Subcutaneous abdominal adipose tissue (tissue), 5 donors: ENCODE data around the gene TMPRSS4.

Experiments
- H3K27ac ChIP-seq: one replicate; pipeline ENCODE4 v1.7.0; 2013; ENCODE audit warnings: low read depth, mild to moderate bottlenecking, inconsistent platforms, low read length, moderate library complexity
- H3K27me3 ChIP-seq, 5 donors: one replicate each; pipeline ENCODE4 v1.7.0; 2013; ENCODE audit warnings: low read length in 5 of 5, inconsistent platforms in 1 of 5; ENCODE audit not compliant: control insufficient read depth in 5 of 5, insufficient read depth in 4 of 5
- H3K36me3 ChIP-seq, 5 donors: one replicate each; pipeline ENCODE4 v1.7.0; 2013; ENCODE audit warnings: low read length in 5 of 5; ENCODE audit not compliant: control insufficient read depth in 5 of 5, insufficient read depth in 5 of 5
- H3K4me1 ChIP-seq, 5 donors: one replicate each; pipeline ENCODE4 v1.7.0; 2013; ENCODE audit warnings: low read length in 5 of 5, mild to moderate bottlenecking in 3 of 5, moderate library complexity in 1 of 5; ENCODE audit not compliant: control insufficient read depth in 5 of 5, insufficient read depth in 5 of 5
- H3K4me3 ChIP-seq, 5 donors: one replicate each; pipeline ENCODE4 v1.7.0; 2013; ENCODE audit warnings: low read length in 5 of 5, low read depth in 1 of 5
- H3K9ac ChIP-seq, 5 donors: one replicate each; pipeline ENCODE4 v1.7.0; 2013; ENCODE audit warnings: low read length in 5 of 5, mild to moderate bottlenecking in 4 of 5, moderate library complexity in 3 of 5
- H3K9me3 ChIP-seq, 5 donors: one replicate each; pipeline ENCODE4 v1.7.0; 2013; ENCODE audit warnings: low read length in 5 of 5; ENCODE audit not compliant: control insufficient read depth in 5 of 5
- donor health status: healthy.
- donor health status: healthy.
- donor health status: healthy.
- donor health status: healthy.
- donor health status: healthy.

TMPRSS4 gene

GRCh38 chr11:118088531-118088930 lies 11.7 kb downstream of the TMPRSS4 start:
- Histone ChIP-seq H3K27ac (no peak overlapping the region), H3K36me3 (no peaks in the 10 kb centered on the region), H3K9ac (no peak overlapping the region), H3K9me3 (peaks cover 0 to 9% (median 0%) of the 10 kb centered on the region in 5 donors), H3K4me3 (no peak overlapping the region), H3K4me1 (peaks cover 4 to 35% (median 23%) of the 10 kb centered on the region in 5 donors), H3K27me3 (peaks cover 0 to 5% (median 0%) of the 10 kb centered on the region in 5 donors)

DNA sequence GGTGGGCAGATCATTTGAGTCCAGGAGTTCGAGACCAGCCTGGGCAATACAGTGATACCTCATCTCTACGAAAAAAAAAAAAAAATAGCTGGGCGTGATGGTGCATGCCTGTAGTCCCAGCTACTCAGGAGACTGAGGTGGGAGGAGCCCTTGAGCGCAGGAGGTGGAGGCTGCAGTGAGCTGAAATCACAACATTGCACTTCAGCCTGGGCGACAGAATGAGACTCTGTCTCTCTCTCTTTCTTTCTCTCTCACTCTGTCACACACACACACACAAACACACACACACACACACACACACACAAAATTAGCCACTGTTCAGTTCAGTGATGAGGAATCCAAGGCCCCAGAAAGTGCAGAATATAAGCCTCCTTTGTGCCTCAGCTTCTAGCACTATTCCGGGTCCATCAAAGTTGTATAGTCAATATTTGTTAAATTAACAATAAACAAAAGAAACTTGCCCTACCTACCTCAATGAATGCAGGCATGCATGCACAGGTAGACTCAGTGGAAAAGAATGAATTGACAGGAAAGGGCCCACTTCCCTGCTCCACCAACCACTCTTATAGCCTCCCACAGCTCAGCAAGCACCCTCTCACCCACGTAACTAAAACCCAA lies 13.8 kb downstream of the TMPRSS4 start:
- Histone ChIP-seq H3K36me3 (no peaks in the 10 kb centered on the region), H3K9ac (no peak overlapping the region), H3K4me3 (no peak overlapping the region), H3K9me3 (peaks cover 0 to 9% (median 0%) of the 10 kb centered on the region in 5 donors), H3K4me1 (peaks cover 2 to 25% (median 22%) of the 10 kb centered on the region in 5 donors), H3K27me3 (peaks cover 0 to 4% (median 0%) of the 10 kb centered on the region in 5 donors), H3K27ac (no peak overlapping the region)

DNA sequence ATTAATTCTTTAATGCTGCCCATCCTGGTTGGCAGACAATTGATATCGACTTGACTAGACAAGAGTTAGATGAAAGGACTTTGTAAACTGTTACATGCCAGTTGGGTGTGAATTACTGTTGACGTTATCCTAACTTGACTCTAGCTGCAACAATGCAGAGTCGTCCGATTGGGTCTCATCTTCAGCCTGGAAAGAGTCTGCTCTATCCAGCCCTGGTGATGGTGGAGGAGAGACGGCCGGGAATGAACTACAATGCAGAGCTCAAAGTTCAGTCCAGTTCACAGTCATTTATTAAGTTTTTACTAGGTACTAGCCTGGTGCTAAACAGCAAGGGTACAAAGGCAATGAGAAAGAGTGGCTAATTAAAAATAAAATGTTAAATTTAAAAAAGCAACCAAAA lies 14.8 kb downstream of the TMPRSS4 start:
- Histone ChIP-seq H3K4me1 (peaks cover 2 to 28% (median 26%) of the 10 kb centered on the region in 5 donors), H3K27me3 (peaks cover 0 to 4% (median 0%) of the 10 kb centered on the region in 5 donors), H3K27ac (no peak overlapping the region), H3K9me3 (peaks cover 0 to 7% (median 0%) of the 10 kb centered on the region in 5 donors), H3K9ac (no peak overlapping the region), H3K4me3 (no peak overlapping the region), H3K36me3 (no peaks in the 10 kb centered on the region)

- Histone ChIP-seq H3K36me3 (no peaks in the 10 kb centered on the region), H3K9ac (no peak overlapping the region), H3K27ac (no peak overlapping the region), H3K27me3 (peaks cover 0 to 4% (median 0%) of the 10 kb centered on the region in 5 donors), H3K4me3 (no peak overlapping the region), H3K9me3 (peaks cover 0 to under 1% (median 0%) of the 10 kb centered on the region in 5 donors), H3K4me1 (peaks cover 0 to 15% (median 12%) of the 10 kb centered on the region in 5 donors)
Observed at GRCh38 chr11:118092907-118093571, 16.2 kb downstream of the TMPRSS4 start.

DNA sequence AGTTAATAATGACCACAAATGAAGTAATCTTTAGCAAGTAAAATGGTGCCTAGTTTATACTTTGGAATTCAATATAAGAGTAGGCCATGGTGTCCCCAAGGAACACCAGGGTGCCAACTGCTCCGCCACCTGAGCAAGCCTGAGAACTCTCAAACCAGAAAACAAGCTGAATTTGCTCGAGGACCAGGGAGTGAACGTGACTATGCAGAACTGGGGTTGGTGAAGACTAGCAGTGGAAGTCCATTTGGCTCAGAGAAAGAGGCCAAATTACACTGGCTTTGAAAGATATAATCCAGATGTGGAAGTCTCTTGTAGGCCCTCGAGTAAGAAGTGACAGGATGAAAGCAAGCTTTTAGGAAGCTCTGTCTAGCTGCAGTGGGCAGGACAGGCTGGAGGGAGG lies 18.6 kb downstream of the TMPRSS4 start:
- no peak overlapping the region for H3K4me3 ChIP-seq
- no peak overlapping the region for H3K27ac ChIP-seq
- H3K9me3 ChIP-seq = no peaks in the 10 kb centered on the region
- H3K36me3 ChIP-seq = no peaks in the 10 kb centered on the region
- H3K4me1 ChIP-seq = peaks cover 0 to 26% (median 19%) of the 10 kb centered on the region in 5 donors
- no peak overlapping the region for H3K9ac ChIP-seq
- H3K27me3 ChIP-seq = peaks cover 0 to 4% (median 0%) of the 10 kb centered on the region in 5 donors

- no peak overlapping the region for H3K27ac ChIP-seq
- H3K36me3 ChIP-seq = no peaks in the 10 kb centered on the region
- H3K4me1 ChIP-seq = peaks cover 0 to 31% (median 24%) of the 10 kb centered on the region in 5 donors
- no peaks in the 10 kb centered on the region for H3K9me3 ChIP-seq
- peaks cover 0 to 3% (median 0%) of the 10 kb centered on the region in 5 donors for H3K27me3 ChIP-seq
- H3K9ac ChIP-seq = no peak overlapping the region
- H3K4me3 ChIP-seq = no peak overlapping the region
Observed at GRCh38 chr11:118095967-118096367, 19.1 kb downstream of the TMPRSS4 start.

GRCh38 chr11:118098996-118099837 lies 22.3 kb downstream of the TMPRSS4 start:
- Histone ChIP-seq H3K9me3 (no peaks in the 10 kb centered on the region), H3K36me3 (no peaks in the 10 kb centered on the region), H3K27me3 (no peaks in the 10 kb centered on the region), H3K4me1 (peaks cover 0 to 34% (median 28%) of the 10 kb centered on the region in 5 donors), H3K27ac (no peak overlapping the region), H3K4me3 (no peak overlapping the region), H3K9ac (no peak overlapping the region)

- no peak overlapping the region for H3K27ac ChIP-seq
- H3K36me3 ChIP-seq = no peaks in the 10 kb centered on the region
- H3K9ac ChIP-seq = no peak overlapping the region
- no peak overlapping the region for H3K4me3 ChIP-seq
- no peaks in the 10 kb centered on the region for H3K27me3 ChIP-seq
- peaks cover 0 to 39% (median 33%) of the 10 kb centered on the region in 5 donors for H3K4me1 ChIP-seq
- no peaks in the 10 kb centered on the region for H3K9me3 ChIP-seq
Observed at GRCh38 chr11:118099838-118100556, 23.1 kb downstream of the TMPRSS4 start.

DNA sequence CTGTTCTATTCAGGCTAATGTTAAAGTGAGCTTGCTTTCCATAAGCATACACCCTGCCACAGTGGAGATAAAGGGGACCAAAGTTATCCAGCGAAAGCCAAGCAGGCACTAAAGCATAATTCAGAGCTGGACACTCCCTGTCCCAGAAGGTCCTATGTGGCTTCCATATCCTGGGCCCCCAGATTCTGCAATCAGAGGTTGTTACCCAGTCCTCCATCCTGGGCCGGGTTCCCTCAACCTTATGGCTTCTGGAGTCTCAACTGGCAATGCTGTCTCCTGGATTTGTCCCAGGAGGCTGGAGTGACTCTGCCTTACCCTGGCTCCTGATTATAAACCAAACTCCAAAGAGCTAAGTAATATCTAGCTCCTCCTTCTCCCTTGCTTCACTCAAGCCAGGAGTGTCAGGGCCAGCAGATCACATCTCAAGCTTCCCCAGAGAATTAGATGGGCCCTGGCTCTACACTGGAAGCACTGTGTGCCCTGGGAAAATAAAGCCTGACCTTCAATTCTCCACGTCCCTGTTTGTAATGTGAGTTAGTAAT lies 23.9 kb downstream of the TMPRSS4 start:
- Histone ChIP-seq H3K9ac (no peak overlapping the region), H3K4me1 (peaks cover 0 to 39% (median 33%) of the 10 kb centered on the region in 5 donors), H3K27ac (no peak overlapping the region)

More for the DNA sequence above, 23.9 kb downstream of the TMPRSS4 start:
- Histone ChIP-seq H3K9me3 (no peaks in the 10 kb centered on the region), H3K36me3 (no peaks in the 10 kb centered on the region), H3K27me3 (no peaks in the 10 kb centered on the region), H3K4me3 (no peak overlapping the region)
